Measurements from ENCODE around the gene RMND5B.
"Not testable (repeated sequence)": the region's sequence is repeated elsewhere in the genome, so short reads cannot be mapped to it uniquely, and the experiment has no call there.

Gene RMND5B

GRCh38 chr5:178130234-178130575 lies 609 bp upstream of the RMND5B start:
- FAIRE-seq; DNase-seq (ENCODE audit: low spot score): not testable (repeated sequence)

- no peak for FAIRE-seq
Observed at GRCh38 chr5:178131446-178131996, 707 bp downstream of the RMND5B start.

GRCh38 chr5:178136990-178137389 lies 6.2 kb downstream of the RMND5B start:
- FAIRE-seq = no peak

More at GRCh38 chr5:178131446-178131996, 707 bp downstream of the RMND5B start:
- DNase-seq (ENCODE audit: low spot score) = no peak

GRCh38 chr5:178137991-178138390 lies 7.2 kb downstream of the RMND5B start:
- DNase-seq (ENCODE audit: low spot score) (no peak), FAIRE-seq (no peak)

More at GRCh38 chr5:178136990-178137389, 6.2 kb downstream of the RMND5B start:
- DNase-seq (ENCODE audit: low spot score) = no peak

- no peak for DNase-seq (ENCODE audit: low spot score)
- no peak for FAIRE-seq
Observed at GRCh38 chr5:178141550-178141949, 10.7 kb downstream of the RMND5B start.

- FAIRE-seq (no peak), DNase-seq (ENCODE audit: low spot score) (no peak)
Observed at GRCh38 chr5:178142642-178143041, 11.8 kb downstream of the RMND5B start.

GRCh38 chr5:178143246-178143645 lies 12.4 kb downstream of the RMND5B start:
- DNase-seq (ENCODE audit: low spot score) (no peak), FAIRE-seq (no peak)

- FAIRE-seq (no peak), DNase-seq (ENCODE audit: low spot score) (no peak)
Observed at GRCh38 chr5:178143901-178144300, 13.1 kb downstream of the RMND5B start.

- DNase-seq (ENCODE audit: low spot score) (peak; percentile 69), FAIRE-seq (no peak)
Observed at GRCh38 chr5:178145965-178146820, 15.4 kb downstream of the RMND5B start.

GRCh38 chr5:178147406-178147805 lies 16.6 kb downstream of the RMND5B start:
- FAIRE-seq = no peak

GRCh38 chr5:178149199-178149932 lies 18.6 kb downstream of the RMND5B start:
- no peak for DNase-seq (ENCODE audit: low spot score)
- no peak for FAIRE-seq

More at GRCh38 chr5:178147406-178147805, 16.6 kb downstream of the RMND5B start:
- DNase-seq (ENCODE audit: low spot score) = no peak

- DNase-seq (ENCODE audit: low spot score) (no peak), FAIRE-seq (no peak)
Observed at GRCh38 chr5:178150977-178151734, 20.3 kb downstream of the RMND5B start.

- FAIRE-seq (no peak), DNase-seq (ENCODE audit: low spot score) (no peak)
Observed at GRCh38 chr5:178152491-178153444, 22.0 kb downstream of the RMND5B start.

- DNase-seq (ENCODE audit: low spot score) (peak; percentile 97), FAIRE-seq (peak; percentile 87)
Observed at GRCh38 chr5:178153530-178154340, 22.9 kb downstream of the RMND5B start, which contains the start of gene NHP2. TSS of gene NHP2 (minus strand) at chr5:178153885. CDS start at chr5:178153817, 68 bp downstream.

GRCh38 chr5:178155065-178155464 lies 24.3 kb downstream of the RMND5B start:
- FAIRE-seq = no peak
- DNase-seq (ENCODE audit: low spot score) = no peak

- FAIRE-seq (no peak), DNase-seq (ENCODE audit: low spot score) (no peak)
Observed at GRCh38 chr5:178160176-178160575, 29.4 kb downstream of the RMND5B start.

GRCh38 chr5:178162481-178162880 lies 31.7 kb downstream of the RMND5B start:
- no peak for FAIRE-seq
- no peak for DNase-seq (ENCODE audit: low spot score)

GRCh38 chr5:178163772-178164735 lies 33.2 kb downstream of the RMND5B start:
- FAIRE-seq = peak; percentile 42
- peak; percentile 87 for DNase-seq (ENCODE audit: low spot score)

Data from urothelium cell line (cell line).